Measurements from ENCODE around the gene KLHL30.

DNA sequence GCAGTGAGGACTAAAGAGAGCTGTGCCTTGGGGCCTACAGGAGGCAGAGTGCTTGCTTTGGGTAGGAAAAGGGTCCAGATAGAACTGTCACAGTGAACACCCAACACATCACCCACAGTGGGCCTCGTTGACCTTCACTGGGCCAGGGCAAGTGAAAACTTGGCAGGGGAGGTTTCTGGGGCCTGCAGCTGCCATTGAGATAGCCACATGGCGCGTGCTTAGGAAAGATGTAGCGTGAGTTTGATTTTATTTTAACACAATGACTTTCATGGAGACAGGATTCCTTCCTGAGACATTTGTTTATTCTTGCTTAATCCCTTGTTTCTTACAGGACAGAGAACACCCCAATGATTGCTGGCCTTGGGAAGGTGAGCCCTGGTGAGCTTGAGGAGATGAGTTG, 47.6 kb upstream of the KLHL30 start:
- TF ChIP-seq, protein P1, sequence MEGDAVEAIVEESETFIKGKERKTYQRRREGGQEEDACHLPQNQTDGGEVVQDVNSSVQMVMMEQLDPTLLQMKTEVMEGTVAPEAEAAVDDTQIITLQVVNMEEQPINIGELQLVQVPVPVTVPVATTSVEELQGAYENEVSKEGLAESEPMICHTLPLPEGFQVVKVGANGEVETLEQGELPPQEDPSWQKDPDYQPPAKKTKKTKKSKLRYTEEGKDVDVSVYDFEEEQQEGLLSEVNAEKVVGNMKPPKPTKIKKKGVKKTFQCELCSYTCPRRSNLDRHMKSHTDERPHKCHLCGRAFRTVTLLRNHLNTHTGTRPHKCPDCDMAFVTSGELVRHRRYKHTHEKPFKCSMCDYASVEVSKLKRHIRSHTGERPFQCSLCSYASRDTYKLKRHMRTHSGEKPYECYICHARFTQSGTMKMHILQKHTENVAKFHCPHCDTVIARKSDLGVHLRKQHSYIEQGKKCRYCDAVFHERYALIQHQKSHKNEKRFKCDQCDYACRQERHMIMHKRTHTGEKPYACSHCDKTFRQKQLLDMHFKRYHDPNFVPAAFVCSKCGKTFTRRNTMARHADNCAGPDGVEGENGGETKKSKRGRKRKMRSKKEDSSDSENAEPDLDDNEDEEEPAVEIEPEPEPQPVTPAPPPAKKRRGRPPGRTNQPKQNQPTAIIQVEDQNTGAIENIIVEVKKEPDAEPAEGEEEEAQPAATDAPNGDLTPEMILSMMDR (IDR thresholded peaks at IDR 0.05; ENCODE audit: low read length), result no peak
- TF ChIP-seq EZH2 (optimal IDR thresholded peaks at IDR 0.05; ENCODE audit: low read depth, low read length) (no peak), EZH2phosphoT487 (IDR thresholded peaks at IDR 0.05; ENCODE audit: low read length) (no peak)
